Measurements from ENCODE around the gene C17orf67. TPM values are rescaled to one million over a fixed set of nuclear protein-coding genes. Genes with fewer than 3 reads are reported as not detected.
A peak's percentile ranks its signal among the peaks of the same experiment; 100 is the strongest.

The C17orf67 gene
- total and polyA plus RNA-seq, 2 experiments from 2014 or later, result 1.0 to 3.7 TPM

DNA sequence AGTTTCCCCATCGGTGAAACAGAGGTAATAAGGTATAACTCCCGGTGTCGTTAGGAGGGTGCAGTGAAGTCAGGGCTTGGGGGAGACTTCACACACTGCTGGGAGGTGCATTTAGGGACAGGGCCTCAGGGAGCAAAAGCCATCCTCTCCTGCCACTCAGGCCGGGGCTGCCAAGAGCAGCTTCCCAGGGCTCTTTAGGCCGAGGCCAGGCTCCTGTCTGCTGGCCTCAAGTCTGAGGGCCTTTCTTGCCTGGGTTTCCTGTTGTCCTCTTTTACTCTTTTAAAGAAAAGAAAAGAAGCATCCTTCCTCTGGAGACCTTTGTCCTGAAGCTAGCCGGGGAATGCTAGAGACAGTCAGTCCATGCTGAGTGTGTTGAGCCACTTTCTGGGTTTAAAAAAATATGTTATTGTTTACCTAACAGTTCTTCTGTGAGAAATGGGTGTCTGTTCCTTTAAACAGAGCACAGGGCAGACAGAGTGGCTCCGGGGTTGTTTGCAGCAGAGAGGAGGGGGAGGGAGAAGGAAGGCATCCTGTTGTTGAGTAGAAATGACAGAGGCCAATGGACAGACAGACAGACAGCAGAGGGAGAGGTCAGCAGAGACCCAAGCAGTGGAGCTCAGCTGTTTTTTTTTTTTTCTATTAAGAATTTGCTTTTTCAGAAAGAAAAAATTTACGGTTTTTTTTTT lies 79.1 kb downstream of the C17orf67 start:
- Mint-ChIP-seq H3K4me3 (no peak overlapping the region), H3K27ac (no peak overlapping the region)
- no peak overlapping the region for H3K4me2 ChIP-seq

More for the DNA sequence above, 79.1 kb downstream of the C17orf67 start:
- peaks cover 7% of the 10 kb centered on the region for H3K27me3 Mint-ChIP-seq (ENCODE audit: insufficient read depth, low read depth, poor library complexity)
- H3K36me3 Mint-ChIP-seq (ENCODE audit: low read depth), result no peaks in the 10 kb centered on the region
- H3K4me1 ChIP-seq (ENCODE audit: insufficient read depth), result peaks cover 9% of the 10 kb centered on the region; the same call in 1 of the 2 replicates
- no peaks in the 10 kb centered on the region for H3K36me3 ChIP-seq (ENCODE audit: insufficient read depth)
- DNase-seq (ENCODE audit: low spot score), result peak; percentile 33
- H3K4me3 ChIP-seq, result no peak overlapping the region
- no peaks in the 10 kb centered on the region for H3F3A ChIP-seq (replicated peaks; ENCODE audit: low read depth)
- peak overlapping the region; percentile 98 for H2AFZ ChIP-seq
- no peaks in the 10 kb centered on the region for H3K9me3 Mint-ChIP-seq
- peaks cover 19% of the 10 kb centered on the region for H3K4me1 Mint-ChIP-seq
- no peaks in the 10 kb centered on the region for H3K79me2 ChIP-seq (replicated peaks; ENCODE audit: insufficient read depth)
- no peaks in the 10 kb centered on the region for H4K20me1 ChIP-seq (replicated peaks; ENCODE audit: insufficient read depth)
- peak; percentile 66 for ATAC-seq
- H3K27me3 ChIP-seq (ENCODE audit: insufficient read depth), result no peaks in the 10 kb centered on the region
- no peaks in the 10 kb centered on the region for H3K9me2 ChIP-seq (ENCODE audit: insufficient read depth)
- no peak for TF ChIP-seq ZNF114 (CRISPR knock-in tag; IDR thresholded peaks at IDR 0.05)
- no peak for TF ChIP-seq EZH2phosphoT487 (IDR thresholded peaks at IDR 0.05; ENCODE audit: unreplicated experiment)
- no peak for TF ChIP-seq ETS1 (IDR thresholded peaks at IDR 0.05)
- TF ChIP-seq REST (IDR thresholded peaks at IDR 0.05; ENCODE audit: unreplicated experiment), result no peak
- no peak for TF ChIP-seq CTCF (conservative IDR thresholded peaks at IDR 0.05; ENCODE audit: low read depth in 2 of 2)
- TF ChIP-seq ZNF462 (CRISPR knock-in tag; IDR thresholded peaks at IDR 0.05), result no peak
- TF ChIP-seq STAT1 (IDR thresholded peaks at IDR 0.05; ENCODE audit: unreplicated experiment), result no peak
- TF ChIP-seq CREB1 (CRISPR knock-in tag; IDR thresholded peaks at IDR 0.05; ENCODE audit: low read depth), result no peak
- no peak overlapping the region for H3K27ac ChIP-seq (ENCODE audit: low read depth)

Data from GM23338 (cell line).